Measurements from ENCODE around the gene RTN4R. TPM values are rescaled to one million over a fixed set of nuclear protein-coding genes. Genes with fewer than 3 reads are reported as not detected.
A peak's percentile ranks its signal among the peaks of the same experiment; 100 is the strongest.

RTN4R gene
- total and polyA plus RNA-seq, 2 of the 13 experiments (the other 11 are each of a cell fraction or from before 2014, with no cell fraction given), result 0.22 to 0.77 TPM

DNA sequence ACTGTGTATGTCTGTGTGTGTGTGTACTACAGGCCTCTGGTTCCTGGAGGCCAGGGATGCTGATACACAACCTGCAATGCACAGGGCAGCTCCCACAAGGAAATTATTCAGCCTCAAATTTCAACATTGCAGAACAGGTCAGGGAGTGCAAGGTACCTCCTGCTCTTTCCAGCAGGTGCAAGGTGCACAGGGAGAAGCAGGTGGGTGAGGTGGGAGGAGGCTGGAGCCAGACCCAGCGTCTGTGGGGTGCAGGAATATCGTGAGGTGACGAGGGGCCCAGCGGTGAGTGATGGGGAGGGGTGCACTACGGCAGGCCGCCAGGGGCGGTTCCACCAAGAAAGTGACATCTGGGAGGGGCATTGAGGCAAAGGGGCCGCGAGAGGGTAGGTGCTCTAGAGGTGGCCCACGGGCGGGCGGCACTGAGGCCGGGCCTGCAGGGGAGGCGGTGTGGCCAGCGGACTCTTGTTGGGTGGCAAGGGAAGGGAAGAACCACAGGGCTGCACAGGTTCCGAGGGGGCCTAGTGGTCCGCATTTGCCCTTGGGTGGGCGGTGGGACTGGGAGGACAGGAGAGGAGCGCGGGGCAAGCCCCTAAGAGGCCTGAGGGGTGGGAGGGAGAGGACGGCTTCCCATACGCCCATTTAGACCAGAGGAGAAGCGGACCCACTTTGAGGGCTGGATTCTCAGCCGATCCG, 30.1 kb upstream of the RTN4R start (continued):
- TF ChIP-seq JUND (CRISPR knock-in tag; IDR thresholded peaks at IDR 0.05), result no peak
- TF ChIP-seq TP53 (CRISPR knock-in tag; conservative IDR thresholded peaks at IDR 0.05), result no peak
- TF ChIP-seq ZNF432 (CRISPR knock-in tag; IDR thresholded peaks at IDR 0.05; ENCODE audit: borderline replicate concordance), result no peak
- TF ChIP-seq ZFP37 (CRISPR knock-in tag; IDR thresholded peaks at IDR 0.05; ENCODE audit: borderline replicate concordance), result no peak

DNA sequence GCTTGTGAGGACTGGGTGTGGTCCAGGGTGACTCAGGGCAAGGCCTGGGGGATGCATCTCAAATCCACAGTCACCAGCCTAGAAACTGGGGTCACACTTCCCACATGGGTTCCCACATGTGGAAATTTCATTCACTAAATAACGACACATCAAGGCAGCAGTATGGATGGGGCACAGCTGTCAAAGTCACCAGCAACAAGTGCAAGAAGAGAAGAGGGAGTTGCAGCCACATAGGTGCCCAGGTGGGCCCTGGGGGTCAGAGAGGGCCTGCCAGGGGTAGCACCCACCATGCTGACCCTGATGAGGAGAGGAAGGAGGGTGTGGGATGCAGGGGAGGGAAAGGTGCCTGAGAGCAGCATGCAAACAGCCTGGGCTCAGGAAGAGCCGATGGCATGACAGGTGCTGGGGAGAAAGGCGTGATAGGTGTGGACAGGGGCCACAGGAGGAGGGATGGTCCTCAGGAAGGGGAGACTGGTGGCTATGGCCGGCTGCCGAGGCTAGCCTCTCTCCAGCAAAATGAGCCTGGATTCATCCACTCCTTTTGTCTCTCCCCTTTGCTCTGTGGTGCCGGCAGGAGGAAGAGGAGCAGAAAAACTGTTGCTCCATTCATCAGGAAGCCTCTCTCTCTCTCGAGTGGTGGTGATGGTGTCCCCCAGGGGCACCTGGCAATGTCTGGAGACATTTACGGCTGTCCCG, 29.4 kb upstream of the RTN4R start:
- WGBS (ENCODE audit: low lambda C conversion rate), result 12% methylated on average over 9 of the region's 9 CpGs
- H3K79me2 ChIP-seq (ENCODE audit: insufficient read depth, low read length), result no peaks in the 10 kb centered on the region
- H3K4me3 ChIP-seq (replicated peaks in 1 of 3; ENCODE audit: insufficient read depth in 1 of 3, low read depth in 2 of 3, low read length in 3 of 3), result no peak overlapping the region
- CTCF ChIA-PET (ENCODE audit: low intra/inter-chr PET ratio, low total read pairs), result no interaction called here
- H3K27ac ChIP-seq (ENCODE audit: extremely low read length, insufficient read depth, low read length), result no peak overlapping the region
- H3K9ac ChIP-seq (ENCODE audit: insufficient read depth, low read depth, low read length), result no peak overlapping the region
- H3K36me3 ChIP-seq (replicated peaks in 1 of 2; ENCODE audit: control insufficient read depth in 1 of 2, insufficient read depth in 2 of 2, low read length in 2 of 2), result no peaks in the 10 kb centered on the region
- POLR2A ChIA-PET, result no interaction called here
- H3K9me3 ChIP-seq (ENCODE audit: low read length), result no peaks in the 10 kb centered on the region
- peaks cover 4 to 67% of the 10 kb centered on the region in 2 experiments for H3K27me3 ChIP-seq (ENCODE audit: control insufficient read depth in 1 of 2, insufficient read depth in 2 of 2, low read length in 2 of 2)
- ATAC-seq, result no peak
- H2AFZ ChIP-seq (ENCODE audit: low read length), result no peak overlapping the region
- no peak overlapping the region for H3K4me2 ChIP-seq (ENCODE audit: low read depth, low read length)
- BruUV-seq (replicated peaks), result no TSS peak
- FAIRE-seq, result no peak
- no peak for DNase-seq (ENCODE audit: low spot score)
- in situ Hi-C loops (cut with HindIII; ENCODE audit: extremely low pct_ligation_motif_present, low pct_unique_long_range_greater_than_20kb), result loop anchor here (25.0 kb wide), 1 partner anchor 1335 kb away; no protein-coding TSS in a partner anchor
- no peaks in the 10 kb centered on the region for H3K4me1 ChIP-seq (ENCODE audit: insufficient read depth, low read length)
- no peaks in the 10 kb centered on the region for H4K20me1 ChIP-seq (ENCODE audit: insufficient read depth, low read length)
- intact Hi-C loops (cut with micrococcal nuclease; ENCODE audit: unreplicated experiment), result no loop called here
- no peak for TF ChIP-seq ZBTB7B (CRISPR knock-in tag; IDR thresholded peaks at IDR 0.05)
- TF ChIP-seq, protein P1, sequence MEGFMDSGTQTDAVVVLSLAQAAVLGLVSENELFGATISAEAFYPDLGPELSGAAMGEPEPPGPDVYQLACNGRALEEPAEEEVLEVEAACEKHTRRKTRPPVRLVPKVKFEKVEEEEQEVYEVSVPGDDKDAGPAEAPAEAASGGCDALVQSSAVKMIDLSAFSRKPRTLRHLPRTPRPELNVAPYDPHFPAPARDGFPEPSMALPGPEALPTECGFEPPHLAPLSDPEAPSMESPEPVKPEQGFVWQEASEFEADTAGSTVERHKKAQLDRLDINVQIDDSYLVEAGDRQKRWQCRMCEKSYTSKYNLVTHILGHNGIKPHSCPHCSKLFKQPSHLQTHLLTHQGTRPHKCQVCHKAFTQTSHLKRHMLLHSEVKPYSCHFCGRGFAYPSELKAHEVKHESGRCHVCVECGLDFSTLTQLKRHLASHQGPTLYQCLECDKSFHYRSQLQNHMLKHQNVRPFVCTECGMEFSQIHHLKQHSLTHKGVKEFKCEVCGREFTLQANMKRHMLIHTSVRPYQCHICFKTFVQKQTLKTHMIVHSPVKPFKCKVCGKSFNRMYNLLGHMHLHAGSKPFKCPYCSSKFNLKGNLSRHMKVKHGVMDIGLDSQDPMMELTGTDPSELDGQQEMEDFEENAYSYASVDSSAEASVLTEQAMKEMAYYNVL (CRISPR knock-in tag; IDR thresholded peaks at IDR 0.05; ENCODE audit: borderline replicate concordance), result no peak
- no peak for TF ChIP-seq TEAD2 (CRISPR knock-in tag; IDR thresholded peaks at IDR 0.05)
- TF ChIP-seq ZFP90 (CRISPR knock-in tag; IDR thresholded peaks at IDR 0.05; ENCODE audit: borderline replicate concordance), result no peak
- TF ChIP-seq, protein P2, sequence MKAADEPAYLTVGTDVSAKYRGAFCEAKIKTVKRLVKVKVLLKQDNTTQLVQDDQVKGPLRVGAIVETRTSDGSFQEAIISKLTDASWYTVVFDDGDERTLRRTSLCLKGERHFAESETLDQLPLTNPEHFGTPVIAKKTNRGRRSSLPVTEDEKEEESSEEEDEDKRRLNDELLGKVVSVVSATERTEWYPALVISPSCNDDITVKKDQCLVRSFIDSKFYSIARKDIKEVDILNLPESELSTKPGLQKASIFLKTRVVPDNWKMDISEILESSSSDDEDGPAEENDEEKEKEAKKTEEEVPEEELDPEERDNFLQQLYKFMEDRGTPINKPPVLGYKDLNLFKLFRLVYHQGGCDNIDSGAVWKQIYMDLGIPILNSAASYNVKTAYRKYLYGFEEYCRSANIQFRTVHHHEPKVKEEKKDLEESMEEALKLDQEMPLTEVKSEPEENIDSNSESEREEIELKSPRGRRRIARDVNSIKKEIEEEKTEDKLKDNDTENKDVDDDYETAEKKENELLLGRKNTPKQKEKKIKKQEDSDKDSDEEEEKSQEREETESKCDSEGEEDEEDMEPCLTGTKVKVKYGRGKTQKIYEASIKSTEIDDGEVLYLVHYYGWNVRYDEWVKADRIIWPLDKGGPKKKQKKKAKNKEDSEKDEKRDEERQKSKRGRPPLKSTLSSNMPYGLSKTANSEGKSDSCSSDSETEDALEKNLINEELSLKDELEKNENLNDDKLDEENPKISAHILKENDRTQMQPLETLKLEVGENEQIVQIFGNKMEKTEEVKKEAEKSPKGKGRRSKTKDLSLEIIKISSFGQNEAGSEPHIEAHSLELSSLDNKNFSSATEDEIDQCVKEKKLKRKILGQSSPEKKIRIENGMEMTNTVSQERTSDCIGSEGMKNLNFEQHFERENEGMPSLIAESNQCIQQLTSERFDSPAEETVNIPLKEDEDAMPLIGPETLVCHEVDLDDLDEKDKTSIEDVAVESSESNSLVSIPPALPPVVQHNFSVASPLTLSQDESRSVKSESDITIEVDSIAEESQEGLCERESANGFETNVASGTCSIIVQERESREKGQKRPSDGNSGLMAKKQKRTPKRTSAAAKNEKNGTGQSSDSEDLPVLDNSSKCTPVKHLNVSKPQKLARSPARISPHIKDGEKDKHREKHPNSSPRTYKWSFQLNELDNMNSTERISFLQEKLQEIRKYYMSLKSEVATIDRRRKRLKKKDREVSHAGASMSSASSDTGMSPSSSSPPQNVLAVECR (CRISPR knock-in tag; IDR thresholded peaks at IDR 0.05; ENCODE audit: borderline replicate concordance), result no peak
- TF ChIP-seq NBN (conservative IDR thresholded peaks at IDR 0.05), result no peak
- TF ChIP-seq, protein P3, sequence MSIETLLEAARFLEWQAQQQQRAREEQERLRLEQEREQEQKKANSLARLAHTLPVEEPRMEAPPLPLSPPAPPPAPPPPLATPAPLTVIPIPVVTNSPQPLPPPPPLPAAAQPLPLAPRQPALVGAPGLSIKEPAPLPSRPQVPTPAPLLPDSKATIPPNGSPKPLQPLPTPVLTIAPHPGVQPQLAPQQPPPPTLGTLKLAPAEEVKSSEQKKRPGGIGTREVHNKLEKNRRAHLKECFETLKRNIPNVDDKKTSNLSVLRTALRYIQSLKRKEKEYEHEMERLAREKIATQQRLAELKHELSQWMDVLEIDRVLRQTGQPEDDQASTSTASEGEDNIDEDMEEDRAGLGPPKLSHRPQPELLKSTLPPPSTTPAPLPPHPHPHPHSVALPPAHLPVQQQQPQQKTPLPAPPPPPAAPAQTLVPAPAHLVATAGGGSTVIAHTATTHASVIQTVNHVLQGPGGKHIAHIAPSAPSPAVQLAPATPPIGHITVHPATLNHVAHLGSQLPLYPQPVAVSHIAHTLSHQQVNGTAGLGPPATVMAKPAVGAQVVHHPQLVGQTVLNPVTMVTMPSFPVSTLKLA (IDR thresholded peaks at IDR 0.05), result 0 out of 2 replicates have a peak, but pooled peaks have one; percentile 3

Measured in HepG2 (cell line).